ENCODE results near the gene CLIP1. TPM values are rescaled to one million over a fixed set of nuclear protein-coding genes. Genes with fewer than 3 reads are reported as not detected.

CLIP1 gene
- total and polyA plus RNA-seq, 2 of the 13 experiments (the other 11 are each of a cell fraction or from before 2014, with no cell fraction given): 28.9 to 43.7 TPM

GRCh38 chr12:122381021-122381420 is 41.4 kb downstream of the CLIP1 start:
- Histone ChIP-seq H3K4me2 (ENCODE audit: low read depth, low read length) (no peak overlapping the region), H3K9me3 (ENCODE audit: low read length) (no peaks in the 10 kb centered on the region), H3K36me3 (replicated peaks in 1 of 2; ENCODE audit: control insufficient read depth in 1 of 2, insufficient read depth in 2 of 2, low read length in 2 of 2) (peaks cover 3 to 21% of the 10 kb centered on the region in 2 experiments; a peak in 3 of 5 replicates), H4K20me1 (ENCODE audit: insufficient read depth, low read length) (no peaks in the 10 kb centered on the region), H3K27ac (ENCODE audit: extremely low read length, insufficient read depth, low read length) (no peak overlapping the region), H2AFZ (ENCODE audit: low read length) (no peak overlapping the region), H3K4me3 (replicated peaks in 1 of 3; ENCODE audit: insufficient read depth in 1 of 3, low read depth in 2 of 3, low read length in 3 of 3) (no peak overlapping the region), H3K4me1 (ENCODE audit: insufficient read depth, low read length) (peaks cover 7% of the 10 kb centered on the region; the same call in 1 of the 2 replicates), H3K79me2 (ENCODE audit: insufficient read depth, low read length) (peaks cover 6% of the 10 kb centered on the region), H3K9ac (ENCODE audit: insufficient read depth, low read depth, low read length) (no peak overlapping the region), H3K27me3 (ENCODE audit: control insufficient read depth in 1 of 2, insufficient read depth in 2 of 2, low read length in 2 of 2) (no peaks in the 10 kb centered on the region)
- ATAC-seq (no peak), FAIRE-seq (no peak), DNase-seq (ENCODE audit: low spot score) (no peak)
- ChIA-PET POLR2A (interaction anchor here (0.9 kb wide), 1 partner anchor 146 kb away, joined by 3 read pairs; the partner anchor contains the start of genes KNTC1 and RSRC2), CTCF (ENCODE audit: low intra/inter-chr PET ratio, low total read pairs) (no interaction called here)
- TF ChIP-seq KDM3A (CRISPR knock-in tag; IDR thresholded peaks at IDR 0.05; ENCODE audit: low read depth): no peak
- no peak for TF ChIP-seq MBNL3 (CRISPR knock-in tag; conservative IDR thresholded peaks at IDR 0.05)
- no peak for TF ChIP-seq SMARCC2 (IDR thresholded peaks at IDR 0.05)
- TF ChIP-seq ZNF460 (CRISPR knock-in tag; IDR thresholded peaks at IDR 0.05; ENCODE audit: borderline replicate concordance): no peak
- TF ChIP-seq ZZZ3 (CRISPR knock-in tag; IDR thresholded peaks at IDR 0.05; ENCODE audit: borderline replicate concordance): no peak
- TF ChIP-seq ETV6 (CRISPR knock-in tag; conservative IDR thresholded peaks at IDR 0.05): no peak
- no peak for TF ChIP-seq ZNF280D (CRISPR knock-in tag; IDR thresholded peaks at IDR 0.05)
- no peak for TF ChIP-seq KIAA2018 (CRISPR knock-in tag; IDR thresholded peaks at IDR 0.05; ENCODE audit: borderline replicate concordance)
- TF ChIP-seq DMAP1 (CRISPR knock-in tag; IDR thresholded peaks at IDR 0.05): no peak
- no peak for TF ChIP-seq SMC3 (IDR thresholded peaks at IDR 0.05; ENCODE audit: low read length)
- TF ChIP-seq MBD4 (IDR thresholded peaks at IDR 0.05; ENCODE audit: borderline replicate concordance, low read length): no peak
- TF ChIP-seq ERF (CRISPR knock-in tag; IDR thresholded peaks at IDR 0.05): no peak
- 88% methylated on average over 1 of the region's 1 CpG for WGBS (ENCODE audit: low lambda C conversion rate)
- in situ Hi-C loops (cut with HindIII; ENCODE audit: extremely low pct_ligation_motif_present, low pct_unique_long_range_greater_than_20kb): no loop called here
- no TSS peak for BruUV-seq (replicated peaks)
- intact Hi-C loops (cut with micrococcal nuclease; ENCODE audit: unreplicated experiment): no loop called here
